Liver (tissue), 9 donors: Measurements from ENCODE around the gene SESN3. TPM values are rescaled to one million over a fixed set of nuclear protein-coding genes. Genes with fewer than 3 reads are reported as not detected.

Source experiments
- DNase-seq: peaks from one replicate; pipeline ENCODE4 v3.0.0-alpha.2; 2017; ENCODE audit warnings: low spot score
- H3K27ac ChIP-seq, 2 donors: one replicate each; pipeline ENCODE4 v1.7.0; 2013; ENCODE audit warnings: inconsistent platforms in 2 of 2, low read length in 2 of 2, control low read depth in 1 of 2, low read depth in 1 of 2, mild to moderate bottlenecking in 1 of 2
- H3K27me3 ChIP-seq, 4 donors: one replicate each; pipeline versions ENCODE4 v1.6.1 to v1.7.0; 2013; ENCODE audit warnings: low read length in 3 of 4, inconsistent platforms in 1 of 4, mild to moderate bottlenecking in 1 of 4, moderate library complexity in 1 of 4; ENCODE audit not compliant: control insufficient read depth in 4 of 4, insufficient read depth in 4 of 4
- H3K36me3 ChIP-seq, 4 donors: one replicate each; pipeline versions ENCODE4 v1.6.1 to v1.7.0; 2013; ENCODE audit warnings: low read length in 3 of 4, mild to moderate bottlenecking in 3 of 4, low read depth in 1 of 4, moderate library complexity in 1 of 4; ENCODE audit not compliant: control insufficient read depth in 4 of 4, insufficient read depth in 3 of 4
- H3K4me1 ChIP-seq, 4 donors: one replicate each; pipeline versions ENCODE4 v1.6.1 to v1.7.0; 2013; ENCODE audit warnings: low read length in 3 of 4, mild to moderate bottlenecking in 3 of 4, moderate library complexity in 1 of 4; ENCODE audit not compliant: control insufficient read depth in 4 of 4, insufficient read depth in 4 of 4
- H3K4me3 ChIP-seq, 3 donors: one replicate each; pipeline versions ENCODE4 v1.6.1 to v1.7.0; 2013; ENCODE audit warnings: low read length in 3 of 3, control low read depth in 1 of 3, low read depth in 1 of 3, mild to moderate bottlenecking in 1 of 3
- H3K9ac ChIP-seq, 2 donors: one replicate each; pipeline ENCODE4 v1.7.0; 2013; ENCODE audit warnings: low read length in 2 of 2, mild to moderate bottlenecking in 2 of 2, moderate library complexity in 2 of 2, control low read depth in 1 of 2, low read depth in 1 of 2
- H3K9me3 ChIP-seq, 4 donors: one replicate each; pipeline versions ENCODE4 v1.6.1 to v1.7.0; 2013; ENCODE audit warnings: low read length in 3 of 4; ENCODE audit not compliant: control insufficient read depth in 4 of 4
- ATF3 ChIP-seq: IDR thresholded peaks from 2 replicates; pipeline ENCODE4 v1.6.1; 2016; ENCODE audit warnings: antibody characterized with exemption
- CTCF ChIP-seq: fragments of 150-350 bp; IDR thresholded peaks from 2 replicates; pipeline ENCODE4 v1.5.1; 2017; ENCODE audit warnings: improper control_type of control experiment, low read depth, low read length; ENCODE audit not compliant: missing input control
- EGR1 ChIP-seq, 2 donors: IDR thresholded peaks; 2 replicates each; pipeline ENCODE4 v1.6.1; 2016 to 2018; ENCODE audit warnings: antibody characterized with exemption in 2 of 2, low read depth in 2 of 2
- FOXA1 ChIP-seq: IDR thresholded peaks from 2 replicates; pipeline ENCODE4 v1.6.1; 2016; ENCODE audit warnings: antibody characterized with exemption
- FOXA2 ChIP-seq: IDR thresholded peaks from 2 replicates; pipeline ENCODE4 v1.6.1; 2016; ENCODE audit warnings: antibody characterized with exemption
- GABPA ChIP-seq, 2 donors: IDR thresholded peaks in 1 of 2; conservative IDR thresholded peaks in 1 of 2; 2 replicates each; pipeline ENCODE4 v1.6.1; 2016; ENCODE audit warnings: antibody characterized with exemption in 2 of 2, mild to moderate bottlenecking in 1 of 2, moderate library complexity in 1 of 2
- HNF4A ChIP-seq, 2 donors: conservative IDR thresholded peaks; 2 replicates each; pipeline ENCODE4 v1.6.1; 2016; ENCODE audit warnings: antibody characterized with exemption in 2 of 2, mild to moderate bottlenecking in 2 of 2
- HNF4G ChIP-seq: IDR thresholded peaks from 2 replicates; pipeline ENCODE4 v1.6.1; 2016; ENCODE audit warnings: antibody characterized with exemption
- JUND ChIP-seq, 2 donors: IDR thresholded peaks; 2 replicates each; pipeline ENCODE4 v1.6.1; 2016; ENCODE audit warnings: antibody characterized with exemption in 2 of 2
- MAX ChIP-seq: IDR thresholded peaks from 2 replicates; pipeline ENCODE4 v1.6.1; 2016; ENCODE audit warnings: antibody characterized with exemption
- RAD21 ChIP-seq, 2 donors: IDR thresholded peaks; 2 replicates each; pipeline ENCODE4 v1.6.1; 2016; ENCODE audit warnings: antibody characterized with exemption in 2 of 2, mild to moderate bottlenecking in 2 of 2
- REST ChIP-seq: IDR thresholded peaks from 2 replicates; pipeline ENCODE4 v1.6.1; 2016; ENCODE audit warnings: antibody characterized with exemption, mild to moderate bottlenecking
- RXRA ChIP-seq, 2 donors: IDR thresholded peaks; 2 replicates each; pipeline ENCODE4 v1.6.1; 2017 to 2018; ENCODE audit warnings: antibody characterized with exemption in 2 of 2, mild to moderate bottlenecking in 1 of 2
- SP1 ChIP-seq: IDR thresholded peaks from 2 replicates; pipeline ENCODE4 v1.6.1; 2018; ENCODE audit warnings: antibody characterized with exemption, mild to moderate bottlenecking
- TAF1 ChIP-seq: conservative IDR thresholded peaks from 2 replicates; pipeline ENCODE4 v1.6.1; 2016; ENCODE audit warnings: antibody characterized with exemption, mild to moderate bottlenecking
- YY1 ChIP-seq: IDR thresholded peaks from 2 replicates; pipeline ENCODE4 v1.6.1; 2016; ENCODE audit warnings: antibody characterized with exemption, mild to moderate bottlenecking
- ZBTB33 ChIP-seq: IDR thresholded peaks from 2 replicates; pipeline ENCODE4 v1.6.1; 2016; ENCODE audit warnings: antibody characterized with exemption
- WGBS: extraction: QIAGEN DNeasy Blood & Tissue Kit; methylation state at CpG from one replicate; pipeline ENCODE4 v1.1.7; 2013; 5-methylcytosine and 5-hydroxymethylcytosine counted together
- polyA plus RNA-seq, 2 donors: library from polyadenylated mRNA; stranded (reverse) in 1 of 2; unstranded in 1 of 2; fragments of 200-250 nt in 1 of 2; fragments of >200 nt in 1 of 2; fragmentation: Nextera tagmentation in 1 of 2; extraction: Ambion mirVana in 1 of 2; gene quantifications; one replicate each; pipeline versions ENCODE4 v1.2.1 to v1.2.3, GENCODE V29; 2013 to 2015
- total RNA-seq, 2 donors: library from RNA; depleted of rRNA; stranded (reverse); fragments of >200 nt; gene quantifications; one replicate each; pipeline ENCODE4 v1.2.3, GENCODE V29; 2014
- donor health status: healthy.
- donor health status: healthy.
- donor health status: healthy.
- donor health status: healthy.
- donor health status: healthy.

Gene SESN3
- total and polyA plus RNA-seq, 4 donors, result 0.85 to 46.6 (median 2.6) TPM

- Histone ChIP-seq H3K27ac (no peak overlapping the region), H3K36me3 (no peaks in the 10 kb centered on the region), H3K4me1 (peaks cover 0 to 25% (median 13%) of the 10 kb centered on the region in 4 donors), H3K9ac (no peak overlapping the region), H3K4me3 (no peak overlapping the region), H3K27me3 (no peaks in the 10 kb centered on the region), H3K9me3 (no peaks in the 10 kb centered on the region)
- DNase-seq, result no peak
- WGBS, result 67% methylated on average over 2 of the region's 2 CpGs
- TF ChIP-seq HNF4G (no peak), SP1 (no peak), RXRA (IDR thresholded peaks at IDR 0.05) (no peak), REST (no peak), YY1 (no peak), MAX (no peak), FOXA2 (no peak), FOXA1 (no peak), ATF3 (no peak), TAF1 (no peak), CTCF (no peak), EGR1 (IDR thresholded peaks at IDR 0.05; ENCODE audit: low read depth in 2 of 2) (no peak), ZBTB33 (no peak), JUND (IDR thresholded peaks at IDR 0.05) (no peak), RAD21 (IDR thresholded peaks at IDR 0.05) (no peak), GABPA (IDR thresholded peaks at IDR 0.05 in 1 of 2, conservative IDR thresholded peaks at IDR 0.05 in 1 of 2) (no peak), HNF4A (conservative IDR thresholded peaks at IDR 0.05) (no peak)
Measured at GRCh38 chr11:95148938-95149337, 82.1 kb downstream of the SESN3 start.

- Histone ChIP-seq H3K9ac (no peak overlapping the region), H3K4me3 (no peak overlapping the region), H3K9me3 (no peaks in the 10 kb centered on the region), H3K27me3 (no peaks in the 10 kb centered on the region), H3K27ac (peak overlapping the region; percentile 7 to 30), H3K36me3 (no peaks in the 10 kb centered on the region), H3K4me1 (peaks cover 0 to 25% (median 11%) of the 10 kb centered on the region in 4 donors)
- no peak for DNase-seq
- TF ChIP-seq HNF4A (conservative IDR thresholded peaks at IDR 0.05) (no peak), REST (no peak), RXRA (IDR thresholded peaks at IDR 0.05) (no peak), HNF4G (no peak), EGR1 (IDR thresholded peaks at IDR 0.05; ENCODE audit: low read depth in 2 of 2) (no peak), GABPA (IDR thresholded peaks at IDR 0.05 in 1 of 2, conservative IDR thresholded peaks at IDR 0.05 in 1 of 2) (no peak), JUND (IDR thresholded peaks at IDR 0.05) (no peak), SP1 (no peak), CTCF (no peak), ATF3 (no peak)
Measured at GRCh38 chr11:95148406-95148805, 82.6 kb downstream of the SESN3 start.
